Astrocyte (in vitro differentiated cells and primary cell): ENCODE data around the gene MAGEA2.
"Not testable (repeated sequence)": the region's sequence is repeated elsewhere in the genome, so short reads cannot be mapped to it uniquely, and the experiment has no call there.

Source experiments
- EZH2 ChIP-seq: IDR thresholded peaks from 2 replicates; pipeline ENCODE4 v1.6.1; 2012; ENCODE audit warnings: mild to moderate bottlenecking, low read length, inconsistent platforms; ENCODE audit not compliant: insufficient read depth
- TF ChIP-seq, protein P1 (sequence below): IDR thresholded peaks from 2 replicates; pipeline ENCODE4 v1.5.1; 2011; ENCODE audit warnings: low read depth, mild to moderate bottlenecking, inconsistent platforms, low read length, moderate library complexity; ENCODE audit not compliant: insufficient read depth

DNA sequence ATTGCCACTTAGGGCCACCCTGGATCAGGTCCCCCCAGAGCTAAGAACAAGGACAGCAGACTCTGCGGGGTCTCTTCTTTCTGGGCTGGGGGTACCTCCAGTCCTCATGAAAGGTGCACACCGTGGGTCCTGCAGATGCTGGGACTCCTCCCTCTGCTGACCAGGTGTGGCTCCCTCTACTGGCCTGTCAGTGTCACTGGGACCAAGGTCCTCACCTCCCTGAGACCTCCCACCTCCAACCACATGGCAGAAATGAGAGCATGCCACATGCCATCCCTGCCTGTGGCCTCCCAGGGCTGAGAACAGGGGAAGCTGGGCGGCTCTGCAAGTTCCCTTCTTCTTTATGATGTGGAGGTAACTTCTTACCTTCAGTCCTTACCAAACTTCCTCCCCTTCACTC is 33.4 kb upstream of the MAGEA2 start:
- TF ChIP-seq, protein P1, sequence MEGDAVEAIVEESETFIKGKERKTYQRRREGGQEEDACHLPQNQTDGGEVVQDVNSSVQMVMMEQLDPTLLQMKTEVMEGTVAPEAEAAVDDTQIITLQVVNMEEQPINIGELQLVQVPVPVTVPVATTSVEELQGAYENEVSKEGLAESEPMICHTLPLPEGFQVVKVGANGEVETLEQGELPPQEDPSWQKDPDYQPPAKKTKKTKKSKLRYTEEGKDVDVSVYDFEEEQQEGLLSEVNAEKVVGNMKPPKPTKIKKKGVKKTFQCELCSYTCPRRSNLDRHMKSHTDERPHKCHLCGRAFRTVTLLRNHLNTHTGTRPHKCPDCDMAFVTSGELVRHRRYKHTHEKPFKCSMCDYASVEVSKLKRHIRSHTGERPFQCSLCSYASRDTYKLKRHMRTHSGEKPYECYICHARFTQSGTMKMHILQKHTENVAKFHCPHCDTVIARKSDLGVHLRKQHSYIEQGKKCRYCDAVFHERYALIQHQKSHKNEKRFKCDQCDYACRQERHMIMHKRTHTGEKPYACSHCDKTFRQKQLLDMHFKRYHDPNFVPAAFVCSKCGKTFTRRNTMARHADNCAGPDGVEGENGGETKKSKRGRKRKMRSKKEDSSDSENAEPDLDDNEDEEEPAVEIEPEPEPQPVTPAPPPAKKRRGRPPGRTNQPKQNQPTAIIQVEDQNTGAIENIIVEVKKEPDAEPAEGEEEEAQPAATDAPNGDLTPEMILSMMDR = not testable (repeated sequence)
- TF ChIP-seq EZH2 = not testable (repeated sequence)
